Midbrain (tissue), 1 donor: ENCODE measurements around the gene TMEM219.
A peak's percentile ranks its signal among the peaks of the same experiment; 100 is the strongest.
"Not testable (repeated sequence)": the region's sequence is repeated elsewhere in the genome, so short reads cannot be mapped to it uniquely, and the experiment has no call there.

Source experiments
- DNase-seq: peaks from one replicate; lab custom pipeline; 2025; lab: John Stamatoyannopoulos, UW

The TMEM219 gene

DNA sequence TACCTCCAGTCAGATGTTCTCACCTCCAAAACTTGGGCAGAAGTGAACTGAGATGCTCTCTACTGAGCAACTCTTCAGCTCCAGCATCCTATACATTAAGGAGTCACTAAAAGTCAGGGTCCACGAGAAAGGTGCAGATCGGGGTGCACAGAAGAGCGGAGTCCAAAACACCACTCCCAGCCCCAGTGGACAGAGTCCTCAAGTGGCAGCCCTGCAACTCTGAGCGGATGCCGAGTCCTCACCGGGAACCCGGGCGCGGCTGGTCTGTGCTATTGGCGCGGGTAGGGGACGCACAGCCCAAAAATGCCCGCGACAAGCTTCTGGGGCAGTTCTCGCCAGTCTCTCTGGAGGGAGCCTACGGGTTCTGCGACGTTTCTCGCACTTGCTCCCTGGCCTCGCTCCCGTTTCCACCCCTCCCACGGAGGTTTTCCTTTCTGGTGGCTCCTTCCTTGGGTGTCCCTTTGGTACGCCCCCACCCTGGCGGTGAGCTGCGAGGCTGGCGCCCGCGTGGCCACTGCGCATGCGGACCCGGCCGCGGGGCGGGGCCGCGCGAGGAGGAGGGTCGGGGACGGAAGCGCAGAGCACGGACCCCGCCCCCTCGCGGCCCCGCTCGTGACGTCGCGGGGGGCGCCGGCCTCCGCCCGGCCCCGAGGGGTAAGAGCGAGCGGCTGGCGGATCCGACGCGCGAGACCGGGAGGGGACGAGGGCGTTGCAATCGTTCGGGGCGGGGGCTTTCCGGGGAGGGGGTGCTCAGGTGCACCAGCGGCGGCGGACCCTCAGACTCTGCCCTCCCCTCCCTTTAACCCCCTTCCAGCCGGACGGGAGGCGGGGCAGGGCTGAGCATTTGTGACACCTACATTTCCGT is at the start of gene TMEM219:
TSS of gene TMEM219 (plus strand) at position 601 of the 865 bp plus-strand sequence. CDS start 1,065 bp downstream, outside the sequence.
- peak; percentile 91 for DNase-seq

- no peak for DNase-seq
These were observed 49.8 kb upstream of the TMEM219 start for GRCh38 chr16:29912087-29912486.

DNA sequence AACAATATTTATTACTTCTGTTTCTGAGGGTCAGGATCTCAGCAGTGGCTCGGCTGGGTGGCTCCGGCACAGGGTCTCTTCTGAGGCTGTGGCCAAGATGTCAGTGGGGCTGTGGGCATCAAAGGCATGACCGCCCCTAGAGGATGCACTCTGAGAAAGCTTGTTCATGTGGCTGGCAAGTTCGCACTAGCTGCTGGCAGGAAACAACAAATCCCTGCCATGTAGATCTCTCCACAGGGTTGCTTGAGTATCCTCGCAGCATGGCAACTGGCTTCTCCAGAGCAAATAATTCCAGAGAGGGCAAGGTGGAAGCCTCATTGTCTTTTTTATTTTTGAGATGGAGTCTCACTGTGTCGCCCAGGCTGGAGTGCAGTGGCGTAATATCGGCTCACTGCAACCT is 48.4 kb upstream of the TMEM219 start:
- DNase-seq: no peak

- DNase-seq: no peak
These were observed 46.2 kb upstream of the TMEM219 start for GRCh38 chr16:29915590-29916247.

GRCh38 chr16:29916979-29917378 is 44.9 kb upstream of the TMEM219 start:
- DNase-seq: no peak

- peak; percentile 49 for DNase-seq
These were observed 41.4 kb upstream of the TMEM219 start for GRCh38 chr16:29920288-29921033.

GRCh38 chr16:29921034-29921385 is 40.9 kb upstream of the TMEM219 start:
- no peak for DNase-seq

DNA sequence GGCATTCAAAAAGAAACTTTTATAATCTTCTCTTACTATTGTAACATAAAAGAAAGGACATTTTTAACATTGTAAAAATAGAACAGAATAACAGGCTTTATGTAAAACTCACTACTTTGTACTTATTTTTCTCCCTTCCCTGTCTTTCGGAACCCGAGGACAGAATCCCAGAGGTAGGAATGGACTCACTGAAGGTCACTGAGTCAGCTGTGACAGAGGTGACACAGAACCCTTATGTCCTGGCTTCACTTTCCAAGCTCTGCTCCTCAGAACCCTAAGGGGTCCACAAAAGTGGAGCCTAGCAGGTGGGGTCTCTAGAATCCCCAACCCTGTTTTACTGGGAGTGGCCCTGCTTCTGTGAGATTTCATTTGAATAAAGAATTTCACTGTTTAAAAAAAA is 39.6 kb upstream of the TMEM219 start:
- no peak for DNase-seq

DNA sequence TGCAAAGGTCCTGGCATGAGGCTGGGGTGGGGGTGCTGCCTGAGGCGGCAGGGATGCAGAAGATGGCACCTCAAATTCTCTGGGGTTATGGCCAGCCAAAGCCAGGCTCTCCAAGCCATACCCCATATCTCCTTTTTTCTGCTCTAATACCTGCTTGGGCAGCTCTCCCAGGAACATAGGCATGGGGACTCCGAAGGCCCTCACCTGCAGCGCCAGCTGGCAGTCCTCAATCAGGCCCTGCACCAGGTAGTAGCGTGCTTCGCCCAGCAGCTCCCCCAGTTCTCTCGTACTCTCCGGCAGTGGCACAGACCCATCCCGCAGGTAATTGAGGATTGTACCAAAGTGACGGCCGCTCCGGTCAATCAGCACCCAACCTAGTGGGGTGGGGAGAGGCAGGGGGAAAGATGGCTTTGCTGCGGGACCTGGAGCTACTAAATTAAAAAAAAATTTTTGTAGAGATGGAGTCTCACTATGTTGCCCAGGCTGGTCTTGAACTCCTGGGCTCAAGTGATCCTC is 38.8 kb upstream of the TMEM219 start:
- DNase-seq: no peak

DNA sequence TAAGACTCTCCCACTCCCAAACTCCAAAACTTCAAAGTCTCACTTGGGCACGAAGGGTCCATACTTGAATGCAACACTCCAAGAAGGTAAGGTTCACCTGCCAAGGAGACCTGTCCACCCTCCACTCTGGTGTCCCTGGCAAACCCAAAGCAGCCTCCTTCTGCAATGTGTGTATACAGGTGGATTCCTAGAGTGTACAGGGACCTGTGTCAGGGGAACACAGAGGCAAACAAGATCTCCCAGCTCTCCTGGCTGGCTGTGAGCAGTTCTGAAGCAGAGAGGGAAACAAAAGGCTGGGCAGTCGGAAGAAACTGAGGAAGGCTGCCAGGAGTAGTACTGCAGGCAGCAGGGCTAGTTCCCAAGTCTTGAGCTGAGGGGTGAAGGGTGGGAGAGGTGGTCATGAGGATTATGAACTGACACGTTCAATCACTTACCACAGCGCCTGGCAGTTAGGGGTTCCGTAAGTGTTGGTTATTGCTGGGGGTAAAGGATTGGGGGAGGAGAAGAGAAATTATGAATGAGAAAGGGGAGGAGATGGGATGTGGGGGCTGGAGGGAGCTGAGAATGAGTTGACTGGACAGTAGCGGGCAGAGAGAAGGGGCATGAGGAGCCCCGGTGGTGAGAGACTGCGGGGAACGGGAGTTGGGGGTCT is 36.6 kb upstream of the TMEM219 start:
- peak; percentile 25 for DNase-seq

GRCh38 chr16:29925781-29926710 is 35.8 kb upstream of the TMEM219 start, which contains the start of gene KCTD13:
TSS of gene KCTD13 (minus strand) at chr16:29926226. CDS start at chr16:29926033, 193 bp downstream.
- peak; percentile 90 for DNase-seq

- no peak for DNase-seq
These were observed 35.2 kb upstream of the TMEM219 start for GRCh38 chr16:29926711-29927052.

DNA sequence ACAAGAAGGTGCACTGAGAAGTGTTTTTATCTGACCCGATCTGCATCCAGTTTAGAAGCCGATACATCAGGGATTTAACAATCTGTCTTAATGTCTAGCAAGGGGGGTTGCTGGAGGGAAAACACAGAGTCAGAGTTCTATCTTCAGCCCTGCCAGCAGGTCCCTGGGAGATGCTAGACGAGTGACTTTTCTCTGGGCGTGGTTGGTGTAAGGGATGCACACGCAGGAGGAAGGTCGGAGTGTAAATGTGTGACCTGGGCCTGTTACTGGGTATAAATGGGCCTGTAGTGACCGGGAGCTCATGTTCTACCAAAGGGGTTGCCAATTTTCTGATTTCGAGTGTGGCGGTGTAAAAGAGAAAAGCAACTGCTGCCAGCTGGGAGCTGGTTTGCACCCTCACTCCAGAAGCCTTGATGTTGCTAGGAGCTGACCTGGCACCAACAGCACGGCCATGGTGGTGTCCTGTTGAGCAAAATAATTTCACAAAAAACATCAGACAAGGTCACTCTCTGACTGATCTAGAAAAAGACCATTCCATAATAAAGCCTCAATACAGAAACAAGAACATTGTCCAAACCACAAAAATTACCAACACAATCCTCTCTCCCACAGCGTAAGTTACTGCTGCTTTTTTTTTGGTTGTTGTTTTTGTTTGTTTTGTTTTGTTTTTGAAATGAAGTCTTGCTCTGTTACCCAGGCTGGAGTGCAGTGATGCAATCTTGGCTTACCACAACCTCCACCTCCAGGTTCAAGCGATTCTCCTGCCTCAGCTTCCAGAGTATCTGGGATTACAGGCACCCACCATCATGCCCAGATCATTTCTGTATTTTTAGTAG is 34.6 kb upstream of the TMEM219 start:
- peak; percentile 46 for DNase-seq

GRCh38 chr16:29931750-29932149 is 30.1 kb upstream of the TMEM219 start:
- not testable (repeated sequence) for DNase-seq

- DNase-seq: peak; percentile 21
These were observed 21.2 kb upstream of the TMEM219 start for GRCh38 chr16:29940656-29941055.

GRCh38 chr16:29943846-29944799 is 17.8 kb upstream of the TMEM219 start:
- no peak for DNase-seq

GRCh38 chr16:29947897-29948296 is 14.0 kb upstream of the TMEM219 start:
- DNase-seq: no peak

GRCh38 chr16:29950806-29951461 is 10.9 kb upstream of the TMEM219 start:
- no peak for DNase-seq
